CD4-positive, alpha-beta T cell treated with Interleukin-6 for 4 hours (primary cell): Measurements from ENCODE around the gene BBS9.
"Not testable (repeated sequence)": the region's sequence is repeated elsewhere in the genome, so short reads cannot be mapped to it uniquely, and the experiment has no call there.

Experiments used
- DNase-seq: peaks from one replicate; pipeline ENCODE4 v3.0.0-alpha.2; 2020; ENCODE audit warnings: mixed read lengths

Gene BBS9

GRCh38 chr7:33446551-33446950, 317.2 kb downstream of the BBS9 start:
- DNase-seq = no peak

GRCh38 chr7:33448035-33448434, 318.7 kb downstream of the BBS9 start:
- no peak for DNase-seq

GRCh38 chr7:33449847-33450246, 320.5 kb downstream of the BBS9 start:
- DNase-seq = no peak

- DNase-seq = no peak
Observed at GRCh38 chr7:33452805-33453502, 323.6 kb downstream of the BBS9 start.

DNA sequence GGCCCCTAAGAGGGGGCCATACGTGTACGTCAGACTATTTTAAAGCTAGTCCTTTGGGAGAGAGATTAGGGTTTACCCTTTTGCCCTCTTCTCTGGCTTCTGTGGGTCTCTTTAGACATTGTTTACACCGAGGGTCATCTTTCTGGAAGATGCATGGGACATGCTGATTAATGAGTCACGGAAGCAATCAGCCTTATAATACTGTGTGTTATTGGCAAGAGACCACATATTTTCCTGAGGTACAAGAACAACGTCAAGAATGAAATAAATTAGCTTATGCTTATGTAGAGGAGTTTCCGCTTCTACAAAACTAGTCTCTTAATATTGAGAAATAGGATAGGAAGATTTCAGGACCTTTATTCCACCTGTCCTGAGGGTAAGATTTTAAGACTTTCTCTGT, 327.7 kb downstream of the BBS9 start:
- DNase-seq = no peak

DNA sequence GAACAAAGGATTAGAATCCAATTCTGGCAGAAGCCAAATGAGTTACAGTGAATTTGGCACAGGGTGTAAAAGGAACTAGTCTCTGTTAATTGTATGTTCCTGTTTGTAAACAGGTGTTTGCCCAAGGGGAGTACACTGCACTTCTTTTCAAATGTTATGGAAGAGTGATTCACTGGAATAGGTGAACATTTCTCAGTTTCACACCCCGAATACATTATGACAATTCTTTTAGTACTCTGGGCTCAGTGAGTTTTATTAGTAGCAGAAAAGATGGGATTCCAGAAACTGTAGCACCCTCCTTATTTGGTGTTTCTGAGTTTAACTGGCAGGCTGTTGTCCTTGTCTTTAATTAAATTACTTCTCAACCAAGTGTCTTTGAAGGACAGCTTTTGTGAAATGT, 329.2 kb downstream of the BBS9 start:
- DNase-seq = no peak

DNA sequence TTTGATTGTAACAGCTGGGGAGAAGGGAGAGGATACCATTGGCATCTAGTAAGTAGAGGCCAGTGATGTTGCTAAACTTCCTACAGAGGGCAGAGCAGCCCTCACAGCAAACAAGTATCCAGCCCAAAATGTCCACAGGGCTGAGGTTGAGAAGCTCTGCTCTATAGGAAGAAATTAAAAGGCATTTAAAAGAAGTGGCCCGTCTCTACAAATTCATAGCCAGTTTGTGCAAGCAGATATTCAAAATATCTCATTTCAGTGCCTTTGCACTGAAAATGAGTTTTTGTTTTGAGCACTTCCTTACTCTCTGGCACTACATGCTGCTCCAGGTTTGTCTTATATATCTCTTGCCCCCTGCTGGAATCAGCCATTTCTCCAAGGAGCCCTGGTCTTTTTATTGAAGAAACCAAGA, 330.0 kb downstream of the BBS9 start:
- no peak for DNase-seq

DNA sequence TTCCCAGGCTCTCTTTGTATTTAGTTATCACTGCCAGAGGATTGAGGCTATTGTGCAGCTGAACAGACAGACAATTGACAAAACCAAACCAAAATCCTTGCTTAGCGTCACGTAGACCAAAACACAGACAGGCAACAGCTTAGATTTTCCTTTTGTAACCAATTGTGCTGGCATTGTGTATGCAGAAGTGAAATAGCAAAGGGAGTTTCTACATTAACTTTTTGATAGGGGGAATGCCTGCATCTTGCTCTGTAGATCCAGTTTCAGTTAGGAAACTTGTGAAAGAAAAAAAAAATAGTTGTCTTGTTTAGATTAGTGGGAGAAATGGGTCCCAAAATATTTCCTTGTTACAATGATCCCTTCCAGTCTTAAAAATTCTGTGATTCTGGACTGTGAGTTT, 333.8 kb downstream of the BBS9 start:
- DNase-seq = no peak

GRCh38 chr7:33466203-33466602, 336.8 kb downstream of the BBS9 start:
- DNase-seq = no peak

DNA sequence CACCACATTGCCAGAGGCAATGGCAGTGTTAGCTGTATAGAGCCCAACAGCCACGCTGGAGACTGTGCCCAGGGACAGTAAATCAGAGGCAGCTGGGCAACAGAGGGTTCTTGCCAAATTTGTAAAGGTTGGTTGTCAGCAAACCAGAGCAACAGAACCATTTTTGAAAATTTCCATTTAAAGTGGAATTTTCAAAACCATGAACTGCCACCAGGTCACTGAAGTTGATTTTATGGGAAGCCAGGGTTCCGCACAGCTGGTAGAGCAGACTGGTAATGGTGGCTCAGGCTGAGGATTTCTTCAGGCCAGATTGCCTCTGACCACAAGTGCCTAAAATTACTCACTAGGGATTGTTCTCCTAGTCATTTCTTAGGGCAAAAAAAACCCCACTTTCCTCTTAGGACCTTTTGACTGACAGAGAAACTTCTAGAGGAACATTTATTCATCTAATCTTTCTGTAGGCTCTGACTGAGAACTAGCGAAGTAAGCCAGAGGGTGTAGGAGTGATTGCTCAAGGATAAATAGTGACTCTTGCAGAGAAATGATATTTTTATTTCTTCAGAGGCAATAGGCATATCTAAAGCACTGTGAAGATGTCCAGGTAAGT, 342.4 kb downstream of the BBS9 start:
- DNase-seq = no peak

GRCh38 chr7:33472348-33473025, 343.1 kb downstream of the BBS9 start:
- DNase-seq = no peak

- DNase-seq = no peak
Observed at GRCh38 chr7:33477719-33478480, 348.5 kb downstream of the BBS9 start.

GRCh38 chr7:33484476-33484875, 355.1 kb downstream of the BBS9 start:
- not testable (repeated sequence) for DNase-seq

DNA sequence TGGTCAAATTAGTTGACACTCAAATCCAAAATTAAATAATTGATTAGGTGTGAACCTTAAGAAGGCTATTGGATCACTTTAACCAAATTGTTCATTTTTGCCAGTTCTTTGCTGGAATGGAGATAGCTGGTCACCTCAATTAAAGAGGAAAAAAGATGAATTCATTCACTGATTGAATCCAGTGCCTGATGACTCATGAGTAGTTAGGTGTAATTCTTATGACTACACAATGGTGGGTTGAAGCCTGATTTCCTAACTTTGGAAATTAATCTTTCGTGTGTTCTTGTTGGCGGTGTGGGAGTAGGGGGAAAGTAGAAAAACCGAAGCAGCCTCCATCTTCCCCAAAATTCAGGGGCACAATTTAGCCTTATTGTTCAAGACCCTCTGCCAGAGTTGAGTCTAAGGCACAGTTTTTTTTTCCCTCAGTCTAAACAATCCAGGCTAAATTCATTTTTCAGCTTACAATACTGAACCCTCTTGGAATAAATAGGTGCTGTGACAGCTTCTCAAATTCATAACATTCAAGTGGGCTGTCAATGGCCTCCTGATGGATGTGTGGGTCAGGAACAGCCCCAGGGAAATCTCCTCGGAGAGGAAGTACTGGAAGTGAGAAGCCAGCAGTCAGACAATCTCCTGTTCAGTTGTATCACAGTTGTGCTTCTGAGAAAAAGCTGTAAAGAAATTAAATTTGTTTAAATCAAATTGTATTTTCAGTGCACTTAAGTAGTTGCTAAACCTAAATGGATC, 356.6 kb downstream of the BBS9 start:
- DNase-seq = no peak

DNA sequence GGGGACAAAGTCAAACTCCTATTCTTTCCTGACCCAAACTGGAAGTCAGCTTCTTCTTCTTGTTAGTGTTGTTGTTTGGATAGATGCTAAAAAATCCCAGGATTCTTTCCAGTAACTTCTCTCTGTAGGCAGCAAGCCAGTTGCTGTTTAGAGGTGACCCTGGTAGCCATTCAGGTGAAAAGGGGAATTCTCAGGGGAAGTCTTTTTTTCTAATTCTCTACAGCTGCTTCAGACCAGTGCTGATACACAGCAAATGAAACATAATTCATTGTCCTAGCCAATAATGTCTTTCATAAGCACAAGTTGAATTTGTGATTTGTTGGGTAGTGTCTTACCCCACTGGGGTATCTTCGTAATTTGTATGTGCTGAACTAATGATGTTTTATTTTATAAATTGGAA, 357.3 kb downstream of the BBS9 start:
- no peak for DNase-seq

- no peak for DNase-seq
Observed at GRCh38 chr7:33487998-33488682, 358.8 kb downstream of the BBS9 start.

- DNase-seq = no peak
Observed at GRCh38 chr7:33494474-33494873, 365.1 kb downstream of the BBS9 start.

- DNase-seq = no peak
Observed at GRCh38 chr7:33495207-33495606, 365.8 kb downstream of the BBS9 start.

DNA sequence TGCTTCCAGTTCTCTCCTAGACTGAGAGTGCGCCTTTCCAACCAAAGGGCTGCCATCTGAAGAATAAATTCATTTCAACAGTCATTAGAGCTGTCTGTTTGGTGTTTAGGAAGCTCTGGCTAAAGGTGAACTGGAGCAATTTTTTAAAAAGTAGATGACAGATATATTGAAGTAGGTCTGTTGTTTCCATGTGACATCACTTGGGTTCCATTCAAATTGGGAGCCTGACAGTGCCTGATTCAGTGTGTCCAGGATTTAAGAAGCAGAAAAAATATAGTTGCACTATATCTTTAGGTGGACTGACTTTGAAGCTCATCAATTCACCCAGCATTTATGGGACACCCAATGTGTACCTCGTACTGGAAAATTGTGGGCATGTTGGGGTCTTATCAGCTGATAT, 367.7 kb downstream of the BBS9 start:
- no peak for DNase-seq

GRCh38 chr7:33500703-33501701, 371.6 kb downstream of the BBS9 start:
- no peak for DNase-seq

DNA sequence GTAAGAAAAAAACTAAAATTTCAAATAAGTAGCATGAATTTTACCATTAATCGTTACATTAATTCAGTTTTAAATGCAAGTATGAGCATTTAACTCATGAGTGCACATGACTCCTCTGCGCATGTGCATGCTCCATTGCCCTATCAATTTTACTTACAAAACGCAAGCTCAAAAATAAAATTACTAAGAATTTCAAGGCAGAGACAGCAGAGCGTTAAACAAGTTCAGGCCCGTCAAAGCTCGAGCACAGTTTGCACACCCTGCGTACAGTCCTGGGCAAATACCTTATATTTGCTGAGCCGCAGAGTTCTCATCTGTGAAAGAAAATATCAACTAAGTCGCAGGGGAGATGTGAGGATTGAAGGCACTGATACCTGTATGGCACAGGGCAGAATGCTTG, 373.6 kb downstream of the BBS9 start:
- DNase-seq = no peak
